LNCaP clone FGC (cell line): ENCODE measurements around the gene ZNF667.

Experiments used
- DNase-seq: peaks from one replicate; pipeline ENCODE4 v3.0.0-alpha.2; 2011; ENCODE audit warnings: low read depth
- H3K4me3 ChIP-seq: 2 replicates; pipeline ENCODE4 v1.5.1; 2011; ENCODE audit warnings: mild to moderate bottlenecking, low read depth, low read length, control low read depth
- TF ChIP-seq, protein P1 (sequence below): IDR thresholded peaks from 2 replicates; pipeline ENCODE4 v1.5.1; 2012; ENCODE audit warnings: mild to moderate bottlenecking; ENCODE audit not compliant: control insufficient read depth, insufficient read depth; ENCODE audit errors: extremely low read depth

Gene ZNF667

DNA sequence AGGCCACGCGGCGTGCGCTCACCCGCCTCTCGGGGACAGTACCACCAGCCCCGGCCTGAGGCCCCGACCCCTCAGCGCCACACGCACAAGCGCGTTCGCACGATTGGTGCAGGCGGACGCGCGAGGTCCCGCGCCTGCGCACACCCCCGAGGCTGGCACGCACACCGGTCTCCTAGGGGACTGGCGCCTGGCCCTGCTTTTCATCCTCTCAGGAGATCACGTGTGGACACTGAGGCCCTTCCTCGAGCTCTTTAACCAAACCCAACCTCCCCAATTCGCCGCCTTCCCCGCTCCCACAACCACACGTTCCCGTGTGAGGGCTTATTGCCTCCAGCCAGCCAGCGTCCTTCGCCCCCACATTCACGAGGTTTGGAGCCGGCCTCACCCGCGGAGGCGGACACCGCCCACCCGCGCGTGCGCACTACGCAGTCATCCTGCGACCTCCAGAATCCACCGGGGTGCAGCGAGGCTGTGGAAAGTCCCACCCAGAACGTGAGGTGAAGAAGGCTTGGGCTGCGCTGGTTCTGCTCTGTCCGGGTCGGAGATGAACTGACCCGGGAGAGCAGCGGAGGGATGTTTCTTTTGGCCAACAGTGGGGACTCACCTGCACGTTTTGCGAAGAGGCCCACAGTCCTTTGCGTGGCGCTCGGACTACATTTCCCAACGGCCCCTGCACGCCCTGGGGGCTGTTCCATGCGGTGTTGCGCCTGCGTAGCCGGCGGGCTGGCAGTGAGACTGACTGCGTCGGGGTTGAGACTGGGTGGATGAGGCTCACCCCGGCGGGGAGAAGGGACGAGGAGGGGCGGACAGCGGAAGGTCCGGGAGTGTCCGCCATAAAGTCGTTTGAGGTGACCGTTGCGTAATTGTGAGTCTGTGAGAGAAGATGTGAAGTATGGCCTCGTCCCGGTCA lies 539 bp upstream of the ZNF667 start:
- peak; percentile 90 for DNase-seq
- TF ChIP-seq, protein P1, sequence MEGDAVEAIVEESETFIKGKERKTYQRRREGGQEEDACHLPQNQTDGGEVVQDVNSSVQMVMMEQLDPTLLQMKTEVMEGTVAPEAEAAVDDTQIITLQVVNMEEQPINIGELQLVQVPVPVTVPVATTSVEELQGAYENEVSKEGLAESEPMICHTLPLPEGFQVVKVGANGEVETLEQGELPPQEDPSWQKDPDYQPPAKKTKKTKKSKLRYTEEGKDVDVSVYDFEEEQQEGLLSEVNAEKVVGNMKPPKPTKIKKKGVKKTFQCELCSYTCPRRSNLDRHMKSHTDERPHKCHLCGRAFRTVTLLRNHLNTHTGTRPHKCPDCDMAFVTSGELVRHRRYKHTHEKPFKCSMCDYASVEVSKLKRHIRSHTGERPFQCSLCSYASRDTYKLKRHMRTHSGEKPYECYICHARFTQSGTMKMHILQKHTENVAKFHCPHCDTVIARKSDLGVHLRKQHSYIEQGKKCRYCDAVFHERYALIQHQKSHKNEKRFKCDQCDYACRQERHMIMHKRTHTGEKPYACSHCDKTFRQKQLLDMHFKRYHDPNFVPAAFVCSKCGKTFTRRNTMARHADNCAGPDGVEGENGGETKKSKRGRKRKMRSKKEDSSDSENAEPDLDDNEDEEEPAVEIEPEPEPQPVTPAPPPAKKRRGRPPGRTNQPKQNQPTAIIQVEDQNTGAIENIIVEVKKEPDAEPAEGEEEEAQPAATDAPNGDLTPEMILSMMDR: no peak
- H3K4me3 ChIP-seq: peak overlapping the region; percentile 97

DNA sequence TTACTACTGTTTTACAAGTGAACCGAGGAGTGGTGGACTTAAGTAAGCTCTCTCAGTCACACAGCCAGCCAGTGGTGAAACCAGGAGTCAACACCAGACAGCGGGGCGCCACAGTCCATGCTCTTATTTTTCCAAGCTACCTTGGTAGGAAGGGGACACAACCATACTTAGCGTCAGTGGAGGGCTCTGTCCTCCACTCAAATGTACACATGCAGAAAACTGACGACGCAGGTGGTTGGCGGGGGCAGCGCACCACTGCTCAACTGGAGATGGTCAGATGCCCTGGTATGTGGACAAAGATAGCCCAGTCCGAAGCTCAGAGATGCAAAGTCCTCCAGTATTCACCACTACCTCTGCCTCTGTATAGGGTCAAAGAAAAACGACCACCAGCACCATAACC lies 1.1 kb downstream of the ZNF667 start:
- peak overlapping the region; percentile 97 for H3K4me3 ChIP-seq
- no peak for DNase-seq

DNA sequence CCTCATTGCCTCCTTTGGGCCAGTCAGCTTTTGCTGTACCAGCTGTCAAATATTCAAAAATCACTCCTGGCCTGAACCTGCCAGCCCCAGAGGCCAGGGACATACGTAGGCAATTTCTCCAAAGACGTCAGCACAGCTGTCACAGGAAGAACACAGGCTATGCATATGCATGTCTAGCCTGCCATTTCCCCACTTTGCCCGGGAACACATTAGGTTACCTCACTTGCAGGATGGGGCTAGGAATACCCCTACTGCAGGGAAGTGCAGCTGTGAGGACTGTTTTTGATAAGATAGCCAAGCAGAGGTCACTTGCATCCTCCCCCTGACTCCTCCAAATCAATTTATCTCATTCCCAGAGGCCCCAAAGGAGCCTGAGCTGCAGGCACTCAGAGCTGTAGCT lies 2.8 kb downstream of the ZNF667 start:
- DNase-seq: no peak
- TF ChIP-seq, protein P1: no peak
- H3K4me3 ChIP-seq: no peak overlapping the region

More for the DNA sequence above, 1.1 kb downstream of the ZNF667 start:
- TF ChIP-seq, protein P1: no peak

DNA sequence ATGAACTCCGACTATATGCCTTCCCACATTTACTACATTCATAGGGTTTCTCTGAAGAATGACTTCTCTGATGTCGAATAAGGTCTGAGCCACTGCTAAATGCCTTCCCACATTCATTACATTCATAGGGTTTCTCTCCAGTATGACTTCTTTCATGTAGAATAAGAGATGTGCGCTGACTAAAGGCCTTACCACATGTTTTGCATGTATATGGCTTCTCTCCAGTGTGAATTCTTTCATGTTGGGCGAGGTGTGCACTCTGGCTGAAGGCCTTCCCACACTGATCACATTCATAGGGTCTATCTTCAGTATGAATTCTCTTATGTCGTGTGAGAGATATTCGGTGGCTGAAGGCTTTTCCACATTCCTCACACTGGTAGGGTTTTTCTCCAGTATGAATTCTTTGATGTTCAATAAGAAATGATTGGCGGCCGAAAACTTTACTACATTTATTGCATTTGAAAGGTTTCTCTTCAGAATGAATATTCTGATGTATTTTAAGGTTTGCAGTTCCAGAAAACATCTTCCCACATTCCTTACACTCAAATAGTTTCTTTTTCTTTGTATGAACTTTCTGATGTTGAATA lies 35.8 kb downstream of the ZNF667 start:
- TF ChIP-seq, protein P1: no peak
- H3K4me3 ChIP-seq: no peak overlapping the region
- DNase-seq: no peak

DNA sequence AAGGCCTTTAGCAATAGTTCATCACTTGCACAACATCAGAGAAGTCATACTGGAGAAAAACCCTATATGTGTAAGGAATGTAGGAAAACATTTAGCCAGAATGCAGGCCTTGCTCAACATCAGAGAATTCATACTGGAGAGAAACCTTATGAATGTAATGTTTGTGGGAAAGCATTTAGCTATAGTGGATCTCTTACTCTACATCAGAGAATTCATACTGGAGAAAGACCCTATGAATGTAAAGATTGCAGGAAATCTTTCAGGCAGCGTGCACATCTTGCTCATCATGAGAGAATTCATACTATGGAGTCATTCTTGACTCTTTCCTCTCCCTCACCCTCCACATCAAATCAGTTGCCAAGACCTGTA lies 53.2 kb downstream of the ZNF667 start:
- no peak overlapping the region for H3K4me3 ChIP-seq
- TF ChIP-seq, protein P1: no peak
- DNase-seq: no peak

DNA sequence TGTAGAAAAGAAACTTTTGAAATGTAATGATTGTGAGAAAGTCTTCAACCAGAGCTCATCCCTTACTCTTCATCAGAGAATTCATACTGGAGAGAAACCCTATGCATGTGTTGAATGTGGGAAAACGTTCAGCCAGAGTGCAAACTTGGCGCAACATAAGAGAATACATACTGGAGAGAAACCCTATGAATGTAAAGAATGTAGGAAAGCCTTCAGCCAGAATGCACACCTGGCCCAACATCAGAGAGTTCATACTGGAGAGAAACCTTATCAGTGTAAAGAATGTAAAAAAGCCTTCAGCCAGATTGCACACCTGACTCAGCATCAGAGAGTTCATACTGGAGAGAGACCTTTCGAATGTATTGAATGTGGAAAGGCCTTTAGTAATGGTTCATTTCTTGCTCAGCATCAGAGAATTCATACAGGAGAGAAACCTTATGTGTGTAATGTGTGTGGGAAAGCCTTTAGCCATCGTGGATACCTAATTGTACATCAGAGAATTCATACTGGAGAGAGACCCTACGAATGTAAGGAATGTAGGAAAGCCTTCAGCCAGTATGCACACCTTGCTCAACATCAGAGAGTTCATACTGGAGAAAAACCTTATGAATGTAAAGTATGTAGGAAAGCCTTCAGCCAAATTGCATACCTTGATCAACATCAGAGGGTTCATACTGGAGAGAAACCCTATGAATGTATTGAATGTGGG lies 53.7 kb downstream of the ZNF667 start:
- H3K4me3 ChIP-seq: no peak overlapping the region
- no peak for DNase-seq
- TF ChIP-seq, protein P1: no peak
